PC-3 (cell line): ENCODE data around the gene RAB7A.

ENCODE experiments used
- CTCF ChIP-seq: fragments of 300-600 bp; sonication (generic); conservative IDR thresholded peaks from 2 replicates; pipeline ENCODE4 v1.5.1; 2017; ENCODE audit warnings: antibody characterized with exemption, low read depth, mild to moderate bottlenecking, low read length
- EZH2phosphoT487 ChIP-seq: fragments of 300-600 bp; sonication (generic); IDR thresholded peaks from 2 replicates; pipeline ENCODE4 v1.6.1; 2018; ENCODE audit warnings: mild to moderate bottlenecking, antibody characterized with exemption, low read length, borderline replicate concordance

- no peak for TF ChIP-seq CTCF
- TF ChIP-seq EZH2phosphoT487, result no peak
Observed at GRCh38 chr3:128764863-128765262, 38.9 kb downstream of the RAB7A start.
